Astrocyte (in vitro differentiated cells and primary cell): Measurements from ENCODE around the gene CPED1. TPM values are rescaled to one million over a fixed set of nuclear protein-coding genes. Genes with fewer than 3 reads are reported as not detected.

Experiments
- DNase-seq: peaks from one replicate; pipeline ENCODE4 v3.0.0-alpha.2; 2010; ENCODE audit warnings: low read depth
- FAIRE-seq: peaks from 2 replicates; lab custom pipeline; 2011; peaks lifted over from hg19 to GRCh38; lab: Jason Lieb, UNC
- H2AFZ ChIP-seq: 2 replicates; pipeline ENCODE4 v1.6.0; 2012; ENCODE audit warnings: low read depth, low read length, inconsistent platforms
- H3K27ac ChIP-seq: 2 replicates; pipeline ENCODE4 v1.5.1; 2011; ENCODE audit warnings: low read depth, low read length, inconsistent platforms
- H3K27me3 ChIP-seq: 2 replicates; pipeline ENCODE4 v1.6.0; 2011; ENCODE audit warnings: low read length, inconsistent platforms; ENCODE audit not compliant: insufficient read depth
- H3K36me3 ChIP-seq: 2 replicates; pipeline ENCODE4 v1.5.1; 2011; ENCODE audit warnings: low read length, inconsistent platforms; ENCODE audit not compliant: insufficient read depth
- H3K4me1 ChIP-seq: 2 replicates; pipeline ENCODE4 v1.5.1; 2011; ENCODE audit warnings: low read length, inconsistent platforms; ENCODE audit not compliant: insufficient read depth
- H3K4me2 ChIP-seq: 2 replicates; pipeline ENCODE4 v1.6.0; 2012; ENCODE audit warnings: low read length, inconsistent platforms
- H3K4me3 ChIP-seq: 2 replicates; pipeline ENCODE4 v1.5.1; 2011; ENCODE audit warnings: low read depth, mild to moderate bottlenecking, low read length, inconsistent platforms; ENCODE audit not compliant: insufficient read depth
- H3K79me2 ChIP-seq: 2 replicates; pipeline ENCODE4 v1.6.0; 2012; ENCODE audit warnings: mild to moderate bottlenecking, low read length, inconsistent platforms; ENCODE audit not compliant: insufficient read depth
- H3K9ac ChIP-seq: 2 replicates; pipeline ENCODE4 v1.6.0; 2012; ENCODE audit warnings: mild to moderate bottlenecking, low read length, inconsistent platforms
- H3K9me3 ChIP-seq: 2 replicates; pipeline ENCODE4 v1.5.1; 2012; ENCODE audit warnings: low read depth, mild to moderate bottlenecking, low read length, inconsistent platforms; ENCODE audit not compliant: insufficient read depth
- H4K20me1 ChIP-seq: 2 replicates; pipeline ENCODE4 v1.6.0; 2012; ENCODE audit warnings: low read length, inconsistent platforms; ENCODE audit not compliant: insufficient read depth
- H3K27ac Mint-ChIP-seq: one replicate; pipeline ENCODE4 v1.8.0; 2021; ENCODE audit warnings: mild to moderate bottlenecking, mixed read lengths; ENCODE audit not compliant: unreplicated experiment
- H3K27me3 Mint-ChIP-seq: one replicate; pipeline ENCODE4 v1.8.0; 2021; ENCODE audit warnings: low read depth, mixed read lengths; ENCODE audit not compliant: unreplicated experiment
- H3K36me3 Mint-ChIP-seq: one replicate; pipeline ENCODE4 v1.8.0; 2021; ENCODE audit warnings: low read depth, mixed read lengths; ENCODE audit not compliant: unreplicated experiment
- H3K4me1 Mint-ChIP-seq: one replicate; pipeline ENCODE4 v1.8.0; 2021; ENCODE audit warnings: low read depth, mixed read lengths; ENCODE audit not compliant: unreplicated experiment
- H3K4me3 Mint-ChIP-seq: one replicate; pipeline ENCODE4 v1.8.0; 2021; ENCODE audit warnings: mild to moderate bottlenecking, moderate library complexity, mixed read lengths; ENCODE audit not compliant: unreplicated experiment
- H3K9me3 Mint-ChIP-seq: one replicate; pipeline ENCODE4 v1.8.0; 2021; ENCODE audit warnings: mild to moderate bottlenecking, mixed read lengths; ENCODE audit not compliant: unreplicated experiment
- CTCF ChIP-seq: IDR thresholded peaks from 2 replicates; pipeline ENCODE4 v1.5.1; 2011; ENCODE audit warnings: low read depth, mild to moderate bottlenecking, inconsistent platforms, low read length, moderate library complexity; ENCODE audit not compliant: insufficient read depth
- EZH2 ChIP-seq: IDR thresholded peaks from 2 replicates; pipeline ENCODE4 v1.6.1; 2012; ENCODE audit warnings: mild to moderate bottlenecking, low read length, inconsistent platforms; ENCODE audit not compliant: insufficient read depth
- total RNA-seq: library from RNA; stranded (reverse); gene quantifications from 2 replicates; pipeline ENCODE4 v1.2.1, GENCODE V29; 2021

The CPED1 gene
- total RNA-seq, 1 donor from 2014 or later: 6.1 TPM

- Mint-ChIP-seq H3K27me3 (no peaks in the 10 kb centered on the region), H3K36me3 (no peaks in the 10 kb centered on the region), H3K4me1 (no peaks in the 10 kb centered on the region), H3K27ac (no peak overlapping the region), H3K4me3 (no peak overlapping the region), H3K9me3 (peaks cover 2% of the 10 kb centered on the region)
- Histone ChIP-seq H3K4me3 (no peak overlapping the region), H3K4me1 (no peaks in the 10 kb centered on the region), H3K36me3 (no peaks in the 10 kb centered on the region), H3K9me3 (no peaks in the 10 kb centered on the region), H4K20me1 (no peaks in the 10 kb centered on the region), H3K4me2 (no peak overlapping the region), H3K79me2 (no peaks in the 10 kb centered on the region), H2AFZ (no peak overlapping the region), H3K9ac (no peak overlapping the region), H3K27ac (no peak overlapping the region), H3K27me3 (no peaks in the 10 kb centered on the region)
- peak; percentile 62 for DNase-seq
- FAIRE-seq: no peak
- TF ChIP-seq CTCF (no peak), EZH2 (no peak)
These were observed 81.0 kb downstream of the CPED1 start for GRCh38 chr7:121069346-121070100.

GRCh38 chr7:121071132-121071531 lies 82.6 kb downstream of the CPED1 start:
- Mint-ChIP-seq H3K27ac (no peak overlapping the region), H3K27me3 (no peaks in the 10 kb centered on the region), H3K9me3 (peaks cover 2% of the 10 kb centered on the region), H3K36me3 (no peaks in the 10 kb centered on the region), H3K4me1 (peaks cover 4% of the 10 kb centered on the region), H3K4me3 (no peak overlapping the region)
- Histone ChIP-seq H3K79me2 (no peaks in the 10 kb centered on the region), H3K9ac (no peak overlapping the region), H3K4me3 (no peak overlapping the region), H3K9me3 (no peaks in the 10 kb centered on the region), H3K27ac (no peak overlapping the region), H3K36me3 (no peaks in the 10 kb centered on the region), H3K27me3 (no peaks in the 10 kb centered on the region), H3K4me2 (no peak overlapping the region), H4K20me1 (no peaks in the 10 kb centered on the region), H3K4me1 (peaks cover 3% of the 10 kb centered on the region), H2AFZ (no peak overlapping the region)
- DNase-seq: no peak
- TF ChIP-seq CTCF (no peak), EZH2 (no peak)
- FAIRE-seq: no peak

- no peak overlapping the region for H3K27ac ChIP-seq
- no peak for DNase-seq
- H3K79me2 ChIP-seq: no peaks in the 10 kb centered on the region
- H3K36me3 ChIP-seq: no peaks in the 10 kb centered on the region
- no peak overlapping the region for H3K4me3 ChIP-seq
- peaks cover 2% of the 10 kb centered on the region for H3K9me3 Mint-ChIP-seq
- H3K9me3 ChIP-seq: no peaks in the 10 kb centered on the region
- H3K36me3 Mint-ChIP-seq: no peaks in the 10 kb centered on the region
- no peak overlapping the region for H3K4me2 ChIP-seq
- no peak for FAIRE-seq
- H3K27ac Mint-ChIP-seq: no peak overlapping the region
- H2AFZ ChIP-seq: no peak overlapping the region
- H3K27me3 Mint-ChIP-seq: no peaks in the 10 kb centered on the region
- H3K27me3 ChIP-seq: no peaks in the 10 kb centered on the region
- no peak for TF ChIP-seq CTCF
- TF ChIP-seq EZH2: no peak
- peaks cover 7% of the 10 kb centered on the region for H3K4me1 Mint-ChIP-seq
- H3K9ac ChIP-seq: no peak overlapping the region
- no peaks in the 10 kb centered on the region for H4K20me1 ChIP-seq
- H3K4me1 ChIP-seq: peaks cover 8% of the 10 kb centered on the region
- H3K4me3 Mint-ChIP-seq: no peak overlapping the region
These were observed 83.2 kb downstream of the CPED1 start for GRCh38 chr7:121071662-121072061.
